D721Med (cell line): Measurements from ENCODE around the gene MAJIN.

Experiments
- DNase-seq: peaks from one replicate; pipeline ENCODE4 v3.0.0; 2011; ENCODE audit warnings: low spot score; ENCODE audit not compliant: insufficient read length
- FAIRE-seq: peaks from 2 replicates; lab custom pipeline; 2011; peaks lifted over from hg19 to GRCh38; lab: Jason Lieb, UNC
- CTCF ChIP-seq: IDR thresholded peaks from 2 replicates; pipeline ENCODE4 v1.5.1; 2012; ENCODE audit warnings: mild to moderate bottlenecking, control low read depth; ENCODE audit not compliant: insufficient read depth; ENCODE audit errors: missing control alignments

Gene MAJIN

GRCh38 chr11:64905516-64906313 lies 66.2 kb downstream of the MAJIN start:
- DNase-seq (no peak), FAIRE-seq (no peak)
- no peak for TF ChIP-seq CTCF

- TF ChIP-seq CTCF: no peak
- DNase-seq (no peak), FAIRE-seq (no peak)
These were observed 68.5 kb downstream of the MAJIN start for GRCh38 chr11:64903291-64903833.

- no peak for TF ChIP-seq CTCF
- FAIRE-seq (no peak), DNase-seq (no peak)
These were observed 69.6 kb downstream of the MAJIN start for GRCh38 chr11:64902102-64902900.

GRCh38 chr11:64900774-64901173 lies 71.1 kb downstream of the MAJIN start:
- no peak for DNase-seq
- TF ChIP-seq CTCF: no peak
- FAIRE-seq: no peak

DNA sequence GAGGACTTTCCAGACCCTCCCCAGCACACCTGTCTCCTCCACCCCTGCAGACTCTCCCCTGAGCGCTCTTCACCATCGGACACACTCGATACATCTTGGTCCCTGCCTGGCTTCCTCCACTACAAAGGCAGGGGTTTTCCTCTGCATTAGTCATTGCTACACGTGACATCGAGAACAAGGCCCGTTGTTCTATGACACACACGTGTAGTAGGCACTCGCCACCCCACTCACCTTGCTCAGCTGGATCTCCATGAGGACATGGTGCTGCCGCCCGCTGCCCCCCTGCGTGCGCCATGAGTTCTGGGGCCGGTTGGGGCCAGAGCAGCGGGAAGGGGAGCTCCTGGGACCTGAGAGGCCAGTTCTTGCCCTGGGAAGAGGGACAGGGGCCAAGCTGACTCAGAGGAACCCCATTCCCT lies 71.6 kb downstream of the MAJIN start:
- FAIRE-seq: no peak

GRCh38 chr11:64898541-64898940 lies 73.4 kb downstream of the MAJIN start:
- FAIRE-seq (no peak), DNase-seq (no peak)
- TF ChIP-seq CTCF: no peak

More for the DNA sequence above, 71.6 kb downstream of the MAJIN start:
- DNase-seq: no peak
- no peak for TF ChIP-seq CTCF
